ENCODE measurements around the gene PNPT1.
A peak's percentile ranks its signal among the peaks of the same experiment; 100 is the strongest.
"Not testable (repeated sequence)": the region's sequence is repeated elsewhere in the genome, so short reads cannot be mapped to it uniquely, and the experiment has no call there.

Gene PNPT1

DNA sequence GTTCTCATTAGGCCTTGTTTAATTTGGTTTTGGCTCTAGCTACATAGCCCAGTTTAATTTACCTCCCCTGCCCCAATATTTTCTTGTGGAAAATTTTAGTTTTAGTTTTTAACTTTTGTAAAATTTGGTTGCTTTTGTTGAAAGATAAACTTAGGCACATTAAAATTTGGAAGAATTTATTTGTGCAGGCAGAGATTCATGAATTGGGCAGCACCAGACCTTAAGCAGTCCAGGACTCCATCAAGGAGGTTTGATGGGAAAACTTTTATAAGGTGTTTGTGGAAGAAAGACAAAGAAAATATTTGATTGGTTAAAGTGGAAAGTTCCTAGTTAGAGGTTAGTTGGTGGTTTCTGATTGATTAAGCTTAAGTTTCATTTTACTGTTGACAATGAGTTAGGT, 16.4 kb upstream of the PNPT1 start:
- no peak overlapping the region for H3K27ac ChIP-seq
- TF ChIP-seq ZFX (IDR thresholded peaks at IDR 0.05), result no peak
- TF ChIP-seq, protein P1, sequence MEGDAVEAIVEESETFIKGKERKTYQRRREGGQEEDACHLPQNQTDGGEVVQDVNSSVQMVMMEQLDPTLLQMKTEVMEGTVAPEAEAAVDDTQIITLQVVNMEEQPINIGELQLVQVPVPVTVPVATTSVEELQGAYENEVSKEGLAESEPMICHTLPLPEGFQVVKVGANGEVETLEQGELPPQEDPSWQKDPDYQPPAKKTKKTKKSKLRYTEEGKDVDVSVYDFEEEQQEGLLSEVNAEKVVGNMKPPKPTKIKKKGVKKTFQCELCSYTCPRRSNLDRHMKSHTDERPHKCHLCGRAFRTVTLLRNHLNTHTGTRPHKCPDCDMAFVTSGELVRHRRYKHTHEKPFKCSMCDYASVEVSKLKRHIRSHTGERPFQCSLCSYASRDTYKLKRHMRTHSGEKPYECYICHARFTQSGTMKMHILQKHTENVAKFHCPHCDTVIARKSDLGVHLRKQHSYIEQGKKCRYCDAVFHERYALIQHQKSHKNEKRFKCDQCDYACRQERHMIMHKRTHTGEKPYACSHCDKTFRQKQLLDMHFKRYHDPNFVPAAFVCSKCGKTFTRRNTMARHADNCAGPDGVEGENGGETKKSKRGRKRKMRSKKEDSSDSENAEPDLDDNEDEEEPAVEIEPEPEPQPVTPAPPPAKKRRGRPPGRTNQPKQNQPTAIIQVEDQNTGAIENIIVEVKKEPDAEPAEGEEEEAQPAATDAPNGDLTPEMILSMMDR (conservative IDR thresholded peaks at IDR 0.05), result no peak

DNA sequence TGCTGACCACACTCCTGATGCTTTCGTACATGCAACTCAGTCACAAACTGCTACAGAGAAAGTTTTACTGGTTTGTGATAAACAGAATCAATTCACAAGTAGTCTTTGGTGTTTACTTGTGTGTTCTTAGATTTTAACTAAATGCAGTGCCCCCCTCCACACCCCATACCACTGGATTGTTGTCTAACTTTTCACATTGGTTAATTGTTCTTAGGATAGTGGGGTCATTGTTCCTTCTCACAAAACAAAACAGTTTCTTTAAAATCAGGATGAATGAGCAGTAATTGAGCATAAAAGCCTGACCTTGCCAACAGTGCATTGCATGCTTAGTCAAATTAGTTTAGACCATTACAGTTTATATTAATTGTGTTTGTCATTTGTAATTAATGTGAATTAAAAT, 14.1 kb upstream of the PNPT1 start:
- no peak for TF ChIP-seq ZFX (IDR thresholded peaks at IDR 0.05)
- TF ChIP-seq, protein P1 (conservative IDR thresholded peaks at IDR 0.05), result no peak
- no peak overlapping the region for H3K27ac ChIP-seq

DNA sequence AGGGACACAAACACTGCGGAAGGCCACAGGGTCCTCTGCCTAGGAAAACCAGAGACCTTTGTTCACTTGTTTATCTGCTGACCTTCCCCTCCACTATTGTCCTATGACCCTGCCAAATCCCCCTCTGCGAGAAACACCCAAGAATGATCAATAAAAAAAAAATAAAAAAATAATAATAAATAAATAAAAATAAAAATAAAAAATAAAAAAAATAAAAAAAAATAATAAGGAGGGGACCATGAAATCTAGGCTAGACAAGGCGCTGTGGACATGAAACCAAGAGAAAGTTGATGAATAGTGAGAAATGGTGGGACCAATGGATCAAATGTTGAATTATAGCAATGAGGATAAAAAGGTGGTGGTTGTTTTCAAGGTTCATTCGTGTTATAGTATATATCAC, 12.6 kb upstream of the PNPT1 start:
- not testable (repeated sequence) for H3K27ac ChIP-seq

DNA sequence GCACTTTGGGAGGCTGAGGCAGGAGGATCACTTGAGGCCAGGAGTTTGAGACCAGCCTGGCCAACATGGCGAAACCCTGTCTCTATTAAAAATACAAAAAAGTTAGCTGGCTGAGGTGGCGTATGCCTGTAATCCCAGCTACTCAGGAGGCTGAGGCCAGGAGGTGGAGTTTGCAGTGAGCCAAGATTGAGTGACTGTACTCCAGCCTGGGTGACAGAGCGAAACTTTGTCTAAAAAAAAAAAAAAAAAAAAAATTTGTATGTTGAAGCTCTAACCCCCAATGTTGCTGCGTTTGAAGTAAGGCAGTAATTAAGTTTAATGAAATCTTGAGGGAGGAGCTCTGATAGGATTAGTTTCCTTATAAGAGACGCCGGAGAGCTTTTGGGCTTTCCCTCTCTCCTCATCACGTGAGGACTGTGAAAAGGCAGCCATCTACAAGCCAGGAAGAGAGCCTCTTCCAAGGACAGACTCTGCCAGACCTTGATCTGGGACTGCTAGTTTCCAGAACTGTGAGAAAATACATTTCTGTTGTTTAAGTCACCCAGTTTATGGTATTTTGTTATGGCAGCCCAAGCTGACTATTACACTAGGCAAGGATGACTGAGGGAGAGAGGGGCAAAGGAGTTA, 11.5 kb upstream of the PNPT1 start:
- H3K27ac ChIP-seq, result no peak overlapping the region
- TF ChIP-seq, protein P1 (conservative IDR thresholded peaks at IDR 0.05), result no peak
- no peak for TF ChIP-seq ZFX (IDR thresholded peaks at IDR 0.05)

DNA sequence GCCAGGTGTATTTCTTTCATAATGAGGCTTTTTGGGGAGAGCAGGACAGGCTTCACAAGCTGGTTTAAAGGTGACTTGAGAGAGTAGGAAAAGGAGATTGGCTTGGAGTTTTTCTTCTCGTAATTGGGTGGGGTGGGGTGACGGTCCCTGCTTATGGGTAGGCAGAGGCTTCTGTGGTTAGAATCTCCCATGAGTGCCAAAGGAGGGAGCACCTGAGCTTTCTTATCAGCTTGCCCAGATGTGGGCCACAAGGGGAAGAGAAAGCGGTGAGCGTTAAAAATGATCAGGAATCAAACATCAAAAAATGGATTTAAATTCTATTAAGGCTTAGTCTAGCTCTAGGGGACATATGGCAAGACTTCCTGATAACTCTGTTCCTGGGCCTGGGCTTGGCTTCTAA, 9.7 kb upstream of the PNPT1 start:
- no peak overlapping the region for H3K27ac ChIP-seq

DNA sequence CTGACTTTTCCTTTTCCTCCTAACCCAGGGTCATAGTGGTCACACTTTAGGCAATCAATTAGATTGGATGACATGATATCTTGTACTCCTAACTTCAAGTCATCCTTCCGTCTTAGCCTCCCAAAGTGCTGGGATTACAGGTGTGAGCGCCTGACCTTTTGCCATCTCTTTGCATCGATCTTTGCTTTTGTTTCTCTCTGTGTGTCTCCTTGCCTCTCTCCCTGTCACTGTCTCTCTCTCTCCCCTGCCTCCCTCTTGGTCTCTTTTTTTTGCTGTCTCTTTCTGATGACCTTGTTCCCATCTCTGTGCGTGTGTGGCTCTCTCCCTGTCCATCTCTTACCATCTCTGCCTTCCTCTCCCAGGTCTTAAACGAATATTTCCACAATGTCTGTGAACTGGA, 904 bp downstream of the PNPT1 start:
- peak overlapping the region; percentile 77 for H3K27ac ChIP-seq

More for the DNA sequence above, 9.7 kb upstream of the PNPT1 start:
- no peak for TF ChIP-seq ZFX (IDR thresholded peaks at IDR 0.05)
- TF ChIP-seq, protein P1 (conservative IDR thresholded peaks at IDR 0.05), result no peak

DNA sequence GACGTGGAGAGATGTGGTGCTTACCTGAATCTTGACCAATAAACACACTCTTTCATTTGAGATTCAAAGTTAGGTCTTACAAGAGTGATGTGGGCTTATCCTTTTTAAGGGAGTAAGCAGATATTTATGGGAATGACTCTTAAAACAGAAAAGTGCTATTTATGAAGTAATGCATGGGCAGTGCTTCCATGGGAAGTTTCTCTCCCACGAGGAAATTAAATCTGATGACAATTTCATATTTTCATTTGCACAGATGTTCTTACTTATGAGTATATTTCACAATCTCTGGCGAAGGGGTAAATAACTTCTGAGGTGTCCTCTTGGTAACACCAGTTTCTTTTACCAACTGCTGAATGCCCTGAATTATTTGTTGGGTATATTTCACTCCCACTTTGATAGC, 21.0 kb downstream of the PNPT1 start:
- TF ChIP-seq, protein P1 (conservative IDR thresholded peaks at IDR 0.05), result no peak
- no peak for TF ChIP-seq ZFX (IDR thresholded peaks at IDR 0.05)
- no peak overlapping the region for H3K27ac ChIP-seq

DNA sequence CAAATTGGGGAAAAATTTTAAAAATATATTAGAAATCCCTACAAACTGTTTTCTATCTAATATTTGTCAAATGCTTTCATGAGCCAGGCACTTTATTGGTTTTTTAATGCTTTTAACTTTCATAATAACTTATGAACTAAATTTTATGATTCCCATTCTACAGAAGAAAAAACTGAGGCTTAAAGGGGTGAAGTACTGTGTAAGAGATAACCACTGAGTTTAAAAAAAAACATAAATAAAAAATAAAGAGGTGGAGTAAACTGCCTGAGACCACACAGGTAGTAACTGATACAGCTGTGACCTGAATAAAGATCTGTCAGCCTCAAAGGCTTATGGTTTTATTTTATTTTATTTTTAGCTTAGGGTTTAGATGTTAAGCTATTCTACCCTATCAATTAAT, 24.7 kb downstream of the PNPT1 start:
- H3K27ac ChIP-seq, result no peak overlapping the region
- no peak for TF ChIP-seq ZFX (IDR thresholded peaks at IDR 0.05)
- TF ChIP-seq, protein P1 (conservative IDR thresholded peaks at IDR 0.05), result no peak

Data from C4-2B (cell line).